GM23338 (cell line): ENCODE data around the gene RALY. TPM values are rescaled to one million over a fixed set of nuclear protein-coding genes. Genes with fewer than 3 reads are reported as not detected.

ENCODE experiments used
- ATAC-seq: fragments of 200-7000 bp; cut with Tn5 transposase; 3 replicates; pipeline ENCODE4 v1.9.1; 2020
- DNase-seq: peaks from one replicate; pipeline ENCODE4 v3.0.0-alpha.2; 2015; ENCODE audit warnings: low spot score
- H2AFZ ChIP-seq: fragments of 200-600 bp; sonication (generic); 2 replicates; pipeline ENCODE4 v1.8.0; 2016; ENCODE audit warnings: antibody characterized with exemption, mild to moderate bottlenecking, moderate library complexity
- H3F3A ChIP-seq: fragments of 200-600 bp; sonication (generic); replicated peaks from 2 replicates; pipeline ENCODE4 v1.8.0; 2017; ENCODE audit warnings: antibody characterized with exemption, mixed run types, low read depth
- H3K27ac ChIP-seq: fragments of 200-600 bp; sonication (generic); 2 replicates; pipeline ENCODE4 v1.6.1; 2016; ENCODE audit warnings: low read depth
- H3K27me3 ChIP-seq: fragments of 200-600 bp; sonication (generic); 2 replicates; pipeline ENCODE4 v1.8.0; 2016; ENCODE audit warnings: mild to moderate bottlenecking, mixed run types, moderate library complexity; ENCODE audit not compliant: insufficient read depth
- H3K36me3 ChIP-seq: fragments of 200-600 bp; sonication (generic); 2 replicates; pipeline ENCODE4 v1.8.0; 2016; ENCODE audit warnings: mild to moderate bottlenecking; ENCODE audit not compliant: insufficient read depth
- H3K4me1 ChIP-seq: fragments of 200-600 bp; sonication (generic); 2 replicates; pipeline ENCODE4 v1.8.0; 2016; ENCODE audit warnings: mild to moderate bottlenecking, moderate library complexity; ENCODE audit not compliant: insufficient read depth
- H3K4me2 ChIP-seq: fragments of 200-600 bp; sonication (generic); 2 replicates; pipeline ENCODE4 v1.7.1; 2017; ENCODE audit warnings: mixed run types
- H3K4me3 ChIP-seq: fragments of 200-600 bp; sonication (generic); 2 replicates; pipeline ENCODE4 v1.6.1; 2016; ENCODE audit warnings: mixed run types
- H3K79me2 ChIP-seq: fragments of 200-600 bp; sonication (generic); replicated peaks from 2 replicates; pipeline ENCODE4 v1.8.0; 2017; ENCODE audit warnings: mild to moderate bottlenecking; ENCODE audit not compliant: insufficient read depth
- H3K9me2 ChIP-seq: fragments of 200-600 bp; sonication (generic); 2 replicates; pipeline ENCODE4 v1.8.0; 2017; ENCODE audit not compliant: insufficient read depth
- H4K20me1 ChIP-seq: fragments of 200-600 bp; sonication (generic); replicated peaks from 2 replicates; pipeline ENCODE4 v1.8.0; 2017; ENCODE audit warnings: mild to moderate bottlenecking; ENCODE audit not compliant: insufficient read depth
- H3K27ac Mint-ChIP-seq: 2 replicates; pipeline ENCODE4 v1.8.0; 2020; ENCODE audit warnings: inconsistent platforms, mild to moderate bottlenecking, moderate library complexity, mixed read lengths
- H3K27me3 Mint-ChIP-seq: 3 replicates; pipeline ENCODE4 v1.8.0; 2022; ENCODE audit warnings: low read depth, mild to moderate bottlenecking, moderate library complexity, mixed read lengths, inconsistent platforms; ENCODE audit not compliant: insufficient read depth, poor library complexity
- H3K36me3 Mint-ChIP-seq: 3 replicates; pipeline ENCODE4 v1.8.0; 2021; ENCODE audit warnings: low read depth, mild to moderate bottlenecking, inconsistent platforms, moderate library complexity, mixed read lengths
- H3K4me1 Mint-ChIP-seq: 3 replicates; pipeline ENCODE4 v1.8.0; 2020; ENCODE audit warnings: mild to moderate bottlenecking, inconsistent platforms, mixed read lengths
- H3K4me3 Mint-ChIP-seq: 3 replicates; pipeline ENCODE4 v1.8.0; 2021; ENCODE audit warnings: moderate library complexity, mild to moderate bottlenecking, inconsistent platforms, mixed read lengths
- H3K9me3 Mint-ChIP-seq: 3 replicates; pipeline ENCODE4 v1.8.0; 2020; ENCODE audit warnings: moderate library complexity, mild to moderate bottlenecking, inconsistent platforms, mixed read lengths
- REST ChIP-seq: IDR thresholded peaks from one replicate; pipeline ENCODE4 v1.6.1; 2018; ENCODE audit warnings: antibody characterized with exemption; ENCODE audit not compliant: unreplicated experiment
- ZNF462 ChIP-seq: fragments of 250-450 bp; sonication (Bioruptor Pico); IDR thresholded peaks from 2 replicates; pipeline ENCODE4 v1.5.0; 2020; ENCODE audit warnings: mild to moderate bottlenecking, moderate library complexity
- polyA plus RNA-seq: library from polyadenylated mRNA; unstranded; fragments of >200 nt; fragmentation: Nextera tagmentation; extraction: Ambion mirVana; gene quantifications from 2 replicates; pipeline ENCODE4 v1.2.1, GENCODE V29; 2016
- total RNA-seq: library from RNA; depleted of rRNA; stranded (reverse); fragments of >200 nt; shearing (Covaris generic); gene quantifications from 2 replicates; pipeline ENCODE4 v1.2.3, GENCODE V29; 2014

The RALY gene
- total and polyA plus RNA-seq, 2 experiments from 2014 or later, result 144 to 167 TPM

- H3F3A ChIP-seq, result no peaks in the 10 kb centered on the region
- H3K4me2 ChIP-seq, result no peak overlapping the region
- no peak overlapping the region for H3K4me3 ChIP-seq
- H3K79me2 ChIP-seq, result no peaks in the 10 kb centered on the region
- no peak for ATAC-seq
- Mint-ChIP-seq H3K36me3 (no peaks in the 10 kb centered on the region; the same call in 2 of the 3 replicates), H3K4me1 (no peaks in the 10 kb centered on the region), H3K27me3 (peaks cover 3% of the 10 kb centered on the region), H3K9me3 (no peaks in the 10 kb centered on the region), H3K27ac (no peak overlapping the region), H3K4me3 (no peak overlapping the region)
- TF ChIP-seq REST (no peak), ZNF462 (CRISPR knock-in tag) (no peak)
- H4K20me1 ChIP-seq, result no peaks in the 10 kb centered on the region
- H2AFZ ChIP-seq, result no peak overlapping the region
- no peaks in the 10 kb centered on the region for H3K4me1 ChIP-seq
- no peaks in the 10 kb centered on the region for H3K27me3 ChIP-seq
- DNase-seq, result no peak
- no peak overlapping the region for H3K27ac ChIP-seq
- H3K36me3 ChIP-seq, result no peaks in the 10 kb centered on the region
- H3K9me2 ChIP-seq, result no peaks in the 10 kb centered on the region
Measured at GRCh38 chr20:33954504-33954903, 39.2 kb upstream of the RALY start.
